HepG2 (cell line): ENCODE results near the gene MPC1. TPM values are rescaled to one million over a fixed set of nuclear protein-coding genes. Genes with fewer than 3 reads are reported as not detected.

Experiments used
- BCL6 ChIP-seq: IDR thresholded peaks from 2 replicates; pipeline ENCODE4 v1.6.1; 2016; ENCODE audit warnings: missing genetic modification reagents, missing compliant biosample characterization
- CBX1 ChIP-seq: IDR thresholded peaks from one replicate; pipeline ENCODE4 v1.6.1; 2016; ENCODE audit warnings: antibody characterized with exemption, low read depth
- CENPX ChIP-seq: sonication (generic); formaldehyde crosslinking; IDR thresholded peaks from 2 replicates; pipeline ENCODE4 v1.9.0; 2021; ENCODE audit warnings: mild to moderate bottlenecking, missing genetic modification reagents, moderate library complexity
- GFI1 ChIP-seq: sonication (generic); formaldehyde crosslinking; IDR thresholded peaks from 2 replicates; pipeline ENCODE4 v1.5.0; 2020; ENCODE audit warnings: missing genetic modification reagents, mild to moderate bottlenecking, borderline replicate concordance
- HNRNPK ChIP-seq: fragments of 200-400 bp; formaldehyde crosslinking; IDR thresholded peaks from 2 replicates; pipeline ENCODE4 v1.6.1; 2018; ENCODE audit warnings: low read length, low read depth, moderate library complexity, mild to moderate bottlenecking; ENCODE audit not compliant: poor library complexity, severe bottlenecking
- JARID2 ChIP-seq: sonication (generic); formaldehyde crosslinking; IDR thresholded peaks from 2 replicates; pipeline ENCODE4 v1.8.1; 2023; ENCODE audit warnings: missing genetic modification reagents, inconsistent platforms; ENCODE audit not compliant: insufficient replicate concordance
- KAT8 ChIP-seq: IDR thresholded peaks from 2 replicates; pipeline ENCODE4 v1.6.1; 2016; ENCODE audit warnings: missing genetic modification reagents, missing compliant biosample characterization
- KDM5B ChIP-seq: sonication (generic); formaldehyde crosslinking; IDR thresholded peaks from 2 replicates; pipeline ENCODE4 v1.4.0; 2020; ENCODE audit warnings: missing genetic modification reagents, mild to moderate bottlenecking, borderline replicate concordance
- NAIF1 ChIP-seq: sonication (generic); formaldehyde crosslinking; IDR thresholded peaks from 2 replicates; pipeline ENCODE4 v1.5.0; 2020; ENCODE audit warnings: mild to moderate bottlenecking, missing genetic modification reagents, borderline replicate concordance
- POLR2A ChIP-seq, 2 experiments: IDR thresholded peaks; 2 replicates each; pipeline ENCODE4 v1.6.1; 2011; ENCODE audit warnings: low read depth in 2 of 2, low read length in 2 of 2, mild to moderate bottlenecking in 1 of 2, moderate library complexity in 1 of 2; ENCODE audit not compliant: insufficient read depth in 1 of 2
- TOPORS ChIP-seq: sonication (generic); formaldehyde crosslinking; IDR thresholded peaks from 2 replicates; pipeline ENCODE4 v1.8.0; 2023; ENCODE audit warnings: mild to moderate bottlenecking, missing genetic modification reagents
- ZBTB21 ChIP-seq: sonication (generic); formaldehyde crosslinking; IDR thresholded peaks from 2 replicates; pipeline ENCODE4 v1.4.0; 2020; ENCODE audit warnings: missing genetic modification reagents
- ZNF234 ChIP-seq: sonication (generic); formaldehyde crosslinking; conservative IDR thresholded peaks from 2 replicates; pipeline ENCODE4 v1.5.1; 2020; ENCODE audit warnings: mild to moderate bottlenecking, missing genetic modification reagents
- ZNF235 ChIP-seq: sonication (generic); formaldehyde crosslinking; IDR thresholded peaks from 2 replicates; pipeline ENCODE4 v1.8.1; 2023; ENCODE audit warnings: mild to moderate bottlenecking, missing genetic modification reagents, borderline replicate concordance
- ZNF24 ChIP-seq: fragments of 450-650 bp; IDR thresholded peaks from 2 replicates; pipeline ENCODE4 v1.6.1; 2017; ENCODE audit warnings: antibody characterized with exemption, mild to moderate bottlenecking
- ZNF333 ChIP-seq: sonication (generic); formaldehyde crosslinking; IDR thresholded peaks from 2 replicates; pipeline ENCODE4 v1.4.0; 2020; ENCODE audit warnings: mild to moderate bottlenecking, missing genetic modification reagents, borderline replicate concordance
- ZNF350 ChIP-seq: sonication (generic); formaldehyde crosslinking; IDR thresholded peaks from 2 replicates; pipeline ENCODE4 v1.4.0; 2020; ENCODE audit warnings: mild to moderate bottlenecking, low read depth, missing genetic modification reagents, borderline replicate concordance
- ZNF501 ChIP-seq: sonication (generic); formaldehyde crosslinking; IDR thresholded peaks from 2 replicates; pipeline ENCODE4 v1.5.1; 2020; ENCODE audit warnings: mild to moderate bottlenecking, moderate library complexity, missing genetic modification reagents
- ZNF562 ChIP-seq: sonication (generic); formaldehyde crosslinking; IDR thresholded peaks from 2 replicates; pipeline ENCODE4 v1.8.0; 2022; ENCODE audit warnings: missing genetic modification reagents, borderline replicate concordance
- polyA plus RNA-seq, 8 experiments: library from polyadenylated mRNA; depleted of rRNA in 3 of 8; stranded (reverse) in 7 of 8; unstranded in 1 of 8; fragments of >200 nt; fragmentation: Illumina TruSeq in 4 of 8; extraction: Trizol in 4 of 8; gene quantifications; 2 replicates each; pipeline versions ENCODE4 v1.2.1 to v1.2.3, GENCODE V29; 2011 to 2016; ENCODE audit warnings: low read depth in 4 of 8, missing spikeins in 1 of 8, mixed read lengths in 1 of 8; ENCODE audit not compliant: insufficient read depth in 1 of 8
- total RNA-seq, 5 experiments: library from RNA; depleted of rRNA; stranded (reverse); fragments of >200 nt; fragmentation: Illumina TruSeq; extraction: Trizol; gene quantifications; 2 replicates each; pipeline ENCODE4 v1.2.3, GENCODE V29; 2016; ENCODE audit warnings: low read depth in 1 of 5
- TF ChIP-seq, protein P1 (sequence below): sonication (generic); formaldehyde crosslinking; IDR thresholded peaks from 2 replicates; pipeline ENCODE4 v1.5.1; 2020; ENCODE audit warnings: mild to moderate bottlenecking, missing genetic modification reagents, borderline replicate concordance
- TF ChIP-seq, protein P2 (sequence below): sonication (generic); formaldehyde crosslinking; IDR thresholded peaks from 2 replicates; pipeline ENCODE4 v1.4.0; 2020; ENCODE audit warnings: mild to moderate bottlenecking, missing genetic modification reagents
- TF ChIP-seq, protein P3 (sequence below): IDR thresholded peaks from 2 replicates; pipeline ENCODE4 v1.6.1; 2016; ENCODE audit warnings: missing compliant biosample characterization, missing genetic modification reagents, borderline replicate concordance

Gene MPC1
- total and polyA plus RNA-seq, 2 of the 13 experiments (the other 11 are each of a cell fraction or from before 2014, with no cell fraction given) = 189 to 214 TPM

DNA sequence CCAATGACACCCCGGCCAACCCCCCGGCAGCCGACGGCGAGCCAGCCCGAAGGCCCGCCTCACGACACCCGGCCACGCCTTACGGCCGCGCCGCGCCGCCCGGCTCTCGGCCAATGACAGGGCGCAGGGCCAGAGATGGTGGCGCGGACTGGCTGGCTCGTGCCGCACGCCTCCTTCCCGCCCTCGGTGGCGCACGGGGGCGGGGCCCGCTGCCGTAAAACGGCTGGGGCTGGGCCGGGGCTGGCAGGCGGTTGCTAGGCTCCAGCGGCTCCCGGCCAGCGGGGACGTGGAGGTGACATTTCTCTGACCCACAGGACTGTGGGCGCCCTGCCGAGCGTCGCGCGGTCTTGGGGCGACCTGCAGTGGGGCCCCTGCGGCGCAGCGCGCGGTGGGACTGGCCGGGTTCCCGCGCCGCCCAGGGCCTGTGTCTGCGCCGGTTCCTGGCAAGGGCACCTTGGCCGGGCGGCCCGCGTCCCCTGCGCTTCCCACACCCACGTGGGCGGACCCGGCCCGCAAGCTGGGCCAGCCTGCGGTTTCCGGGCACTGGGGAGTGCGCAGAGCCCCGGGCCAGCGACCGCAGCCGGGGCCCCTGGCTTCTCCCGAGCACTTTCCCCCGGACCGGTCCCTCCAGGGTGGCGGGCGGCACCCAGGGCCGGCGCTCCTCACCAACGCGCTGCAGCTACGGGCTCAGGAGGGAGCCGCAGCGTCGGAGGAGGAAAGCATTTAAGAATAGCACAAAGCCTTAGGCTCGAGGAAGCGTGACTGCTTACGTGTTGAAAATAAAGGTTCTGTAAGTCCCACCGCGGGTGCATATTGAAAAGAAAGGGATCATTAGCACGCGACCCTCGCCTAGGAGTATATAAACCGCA is at the start of gene MPC1 (continued):
- TF ChIP-seq, protein P1, sequence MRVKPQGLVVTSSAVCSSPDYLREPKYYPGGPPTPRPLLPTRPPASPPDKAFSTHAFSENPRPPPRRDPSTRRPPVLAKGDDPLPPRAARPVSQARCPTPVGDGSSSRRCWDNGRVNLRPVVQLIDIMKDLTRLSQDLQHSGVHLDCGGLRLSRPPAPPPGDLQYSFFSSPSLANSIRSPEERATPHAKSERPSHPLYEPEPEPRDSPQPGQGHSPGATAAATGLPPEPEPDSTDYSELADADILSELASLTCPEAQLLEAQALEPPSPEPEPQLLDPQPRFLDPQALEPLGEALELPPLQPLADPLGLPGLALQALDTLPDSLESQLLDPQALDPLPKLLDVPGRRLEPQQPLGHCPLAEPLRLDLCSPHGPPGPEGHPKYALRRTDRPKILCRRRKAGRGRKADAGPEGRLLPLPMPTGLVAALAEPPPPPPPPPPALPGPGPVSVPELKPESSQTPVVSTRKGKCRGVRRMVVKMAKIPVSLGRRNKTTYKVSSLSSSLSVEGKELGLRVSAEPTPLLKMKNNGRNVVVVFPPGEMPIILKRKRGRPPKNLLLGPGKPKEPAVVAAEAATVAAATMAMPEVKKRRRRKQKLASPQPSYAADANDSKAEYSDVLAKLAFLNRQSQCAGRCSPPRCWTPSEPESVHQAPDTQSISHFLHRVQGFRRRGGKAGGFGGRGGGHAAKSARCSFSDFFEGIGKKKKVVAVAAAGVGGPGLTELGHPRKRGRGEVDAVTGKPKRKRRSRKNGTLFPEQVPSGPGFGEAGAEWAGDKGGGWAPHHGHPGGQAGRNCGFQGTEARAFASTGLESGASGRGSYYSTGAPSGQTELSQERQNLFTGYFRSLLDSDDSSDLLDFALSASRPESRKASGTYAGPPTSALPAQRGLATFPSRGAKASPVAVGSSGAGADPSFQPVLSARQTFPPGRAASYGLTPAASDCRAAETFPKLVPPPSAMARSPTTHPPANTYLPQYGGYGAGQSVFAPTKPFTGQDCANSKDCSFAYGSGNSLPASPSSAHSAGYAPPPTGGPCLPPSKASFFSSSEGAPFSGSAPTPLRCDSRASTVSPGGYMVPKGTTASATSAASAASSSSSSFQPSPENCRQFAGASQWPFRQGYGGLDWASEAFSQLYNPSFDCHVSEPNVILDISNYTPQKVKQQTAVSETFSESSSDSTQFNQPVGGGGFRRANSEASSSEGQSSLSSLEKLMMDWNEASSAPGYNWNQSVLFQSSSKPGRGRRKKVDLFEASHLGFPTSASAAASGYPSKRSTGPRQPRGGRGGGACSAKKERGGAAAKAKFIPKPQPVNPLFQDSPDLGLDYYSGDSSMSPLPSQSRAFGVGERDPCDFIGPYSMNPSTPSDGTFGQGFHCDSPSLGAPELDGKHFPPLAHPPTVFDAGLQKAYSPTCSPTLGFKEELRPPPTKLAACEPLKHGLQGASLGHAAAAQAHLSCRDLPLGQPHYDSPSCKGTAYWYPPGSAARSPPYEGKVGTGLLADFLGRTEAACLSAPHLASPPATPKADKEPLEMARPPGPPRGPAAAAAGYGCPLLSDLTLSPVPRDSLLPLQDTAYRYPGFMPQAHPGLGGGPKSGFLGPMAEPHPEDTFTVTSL (CRISPR knock-in tag) = 0 out of 2 replicates have a peak, but pooled peaks have one; percentile 51
- TF ChIP-seq JARID2 (CRISPR knock-in tag) (no peak), ZNF24 (no peak), ZNF562 (CRISPR knock-in tag) (peak; percentile 30; the same call in 1 of the 2 replicates), KAT8 (peak; percentile 76), NAIF1 (no peak), BCL6 (CRISPR knock-in tag) (no peak; the same call in 1 of the 2 replicates), CENPX (CRISPR knock-in tag) (no peak), HNRNPK (peak; percentile 72), POLR2A (IDR thresholded peaks at IDR 0.05; ENCODE audit: insufficient read depth in 1 of 2, low read depth in 2 of 2, low read length in 2 of 2) (peak in 1 of 2 experiments; percentile 81; a peak in 2 of 4 replicates), ZNF333 (CRISPR knock-in tag) (peak; percentile 44; the same call in 1 of the 2 replicates), ZNF350 (CRISPR knock-in tag) (peak; percentile 34; the same call in 1 of the 2 replicates), ZNF235 (CRISPR knock-in tag) (peak; percentile 28; the same call in 1 of the 2 replicates), KDM5B (no peak; the same call in 1 of the 2 replicates), TOPORS (CRISPR knock-in tag) (peak; percentile 86; the same call in 1 of the 2 replicates), CBX1 (peak; percentile 55), ZNF501 (CRISPR knock-in tag) (no peak; the same call in 1 of the 2 replicates), ZBTB21 (no peak), ZNF234 (CRISPR knock-in tag) (no peak; the same call in 1 of the 2 replicates), GFI1 (CRISPR knock-in tag) (peak; percentile 64; the same call in 1 of the 2 replicates)
- TF ChIP-seq, protein P2, sequence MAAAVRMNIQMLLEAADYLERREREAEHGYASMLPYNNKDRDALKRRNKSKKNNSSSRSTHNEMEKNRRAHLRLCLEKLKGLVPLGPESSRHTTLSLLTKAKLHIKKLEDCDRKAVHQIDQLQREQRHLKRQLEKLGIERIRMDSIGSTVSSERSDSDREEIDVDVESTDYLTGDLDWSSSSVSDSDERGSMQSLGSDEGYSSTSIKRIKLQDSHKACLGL (CRISPR knock-in tag) = peak; percentile 96
- TF ChIP-seq, protein P3, sequence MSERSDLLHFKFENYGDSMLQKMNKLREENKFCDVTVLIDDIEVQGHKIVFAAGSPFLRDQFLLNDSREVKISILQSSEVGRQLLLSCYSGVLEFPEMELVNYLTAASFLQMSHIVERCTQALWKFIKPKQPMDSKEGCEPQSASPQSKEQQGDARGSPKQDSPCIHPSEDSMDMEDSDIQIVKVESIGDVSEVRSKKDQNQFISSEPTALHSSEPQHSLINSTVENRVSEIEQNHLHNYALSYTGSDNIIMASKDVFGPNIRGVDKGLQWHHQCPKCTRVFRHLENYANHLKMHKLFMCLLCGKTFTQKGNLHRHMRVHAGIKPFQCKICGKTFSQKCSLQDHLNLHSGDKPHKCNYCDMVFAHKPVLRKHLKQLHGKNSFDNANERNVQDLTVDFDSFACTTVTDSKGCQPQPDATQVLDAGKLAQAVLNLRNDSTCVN (CRISPR knock-in tag) = peak; percentile 55; the same call in 1 of the 2 replicates
